ENCODE results near the gene PIP4K2C.

GRCh38 chr12:57582440-57582839 lies 8.6 kb upstream of the PIP4K2C start:
- no peak for TF ChIP-seq CTCF (IDR thresholded peaks at IDR 0.05)
- TF ChIP-seq POLR2A (IDR thresholded peaks at IDR 0.05): no peak
